Stimulated activated naive CD8-positive, alpha-beta T cell treated with anti-CD3 and anti-CD28 coated beads, Interleukin-15, Interleukin-2, amounts not matched to agents 100 U/mL and 50 U/mL, for 24 hours (primary cell): Measurements from ENCODE around the gene PLAAT5.
"Not testable (repeated sequence)": the region's sequence is repeated elsewhere in the genome, so short reads cannot be mapped to it uniquely, and the experiment has no call there.

Experiments
- ATAC-seq: fragments of 150-1000 bp; cut with Tn5 transposase; one replicate; pipeline ENCODE4 v1.10.0; 2021
- DNase-seq: peaks from one replicate; pipeline ENCODE4 v3.0.0; 2021

Gene PLAAT5

DNA sequence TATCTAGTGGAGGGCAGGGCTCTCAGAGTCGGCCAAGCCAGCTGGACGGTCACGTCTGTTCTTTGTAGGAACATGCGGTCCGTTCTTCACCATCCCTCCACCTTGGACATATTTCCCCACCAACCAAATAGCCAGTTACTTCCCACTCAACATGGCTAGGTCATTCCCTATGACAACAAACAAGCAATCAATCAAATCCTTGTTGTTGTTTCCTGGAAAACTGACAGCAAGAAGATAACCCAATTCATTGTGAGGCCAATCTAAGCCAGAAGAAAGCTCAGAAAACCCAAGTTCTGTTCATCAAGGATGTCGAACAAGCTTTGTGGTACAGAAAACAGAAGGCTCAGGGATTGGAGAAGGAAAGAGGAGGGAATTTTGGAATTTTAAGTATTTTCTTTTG lies 10.9 kb downstream of the PLAAT5 start:
- DNase-seq (no peak), ATAC-seq (no peak)

DNA sequence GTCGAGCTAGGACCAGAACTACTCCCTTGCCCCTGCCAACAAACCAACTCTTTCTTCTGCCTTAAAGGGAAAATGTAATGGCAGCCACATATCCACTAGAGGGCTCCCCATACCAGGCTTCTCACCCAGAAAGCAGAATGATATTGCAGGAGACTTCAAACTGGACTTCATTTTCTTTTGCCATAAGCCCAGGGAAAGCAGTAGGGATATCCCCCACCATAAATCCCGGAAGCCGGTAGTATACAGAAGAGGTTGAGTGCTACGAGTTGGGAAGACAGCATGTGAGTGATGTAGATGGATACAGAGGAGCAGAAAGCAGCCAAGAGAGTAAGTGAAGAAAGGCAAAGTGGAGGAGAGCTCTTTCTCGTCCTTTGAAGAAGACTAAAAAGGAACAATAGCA lies 12.1 kb downstream of the PLAAT5 start:
- DNase-seq (peak; percentile 34), ATAC-seq (no peak)

DNA sequence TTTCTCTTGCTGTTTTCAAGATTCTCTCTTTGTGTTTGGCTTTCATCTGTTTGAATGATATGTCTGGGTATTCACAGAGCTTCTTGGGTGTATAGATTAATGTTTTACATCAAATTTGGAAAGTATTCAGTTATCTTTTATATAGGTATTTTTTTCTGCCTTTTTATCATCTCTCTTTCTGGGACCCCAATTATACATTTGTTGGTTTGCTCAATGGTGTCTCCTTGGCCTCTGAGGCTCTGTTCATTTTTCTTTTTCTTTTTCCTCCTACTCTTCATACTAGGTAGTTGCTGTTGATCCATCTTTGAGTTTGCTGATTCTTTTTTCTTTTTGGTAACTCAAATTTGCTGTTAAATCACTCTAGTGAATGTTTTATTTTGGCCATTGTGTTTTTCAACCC lies 14.3 kb downstream of the PLAAT5 start:
- DNase-seq = no peak

DNA sequence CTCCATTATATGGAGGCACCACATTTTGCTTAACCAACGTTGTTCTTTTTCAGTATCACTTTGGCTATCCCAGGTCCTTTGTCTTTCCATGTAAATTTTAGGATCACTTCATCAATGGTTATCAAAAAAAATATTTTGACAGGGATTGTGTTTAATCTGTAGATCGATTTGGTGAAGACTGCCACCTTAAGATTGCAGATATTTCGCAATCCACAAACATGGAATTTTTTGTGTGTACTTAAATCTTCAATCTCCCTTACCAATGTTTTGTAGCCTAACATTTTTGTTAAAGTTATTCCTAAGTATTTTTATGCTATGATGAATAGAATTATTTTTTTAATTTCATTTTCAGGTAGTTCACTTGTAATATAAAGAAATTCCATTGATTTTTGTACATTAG lies 18.6 kb downstream of the PLAAT5 start:
- ATAC-seq (no peak), DNase-seq (no peak)

More for the DNA sequence above, 14.3 kb downstream of the PLAAT5 start:
- ATAC-seq = no peak

DNA sequence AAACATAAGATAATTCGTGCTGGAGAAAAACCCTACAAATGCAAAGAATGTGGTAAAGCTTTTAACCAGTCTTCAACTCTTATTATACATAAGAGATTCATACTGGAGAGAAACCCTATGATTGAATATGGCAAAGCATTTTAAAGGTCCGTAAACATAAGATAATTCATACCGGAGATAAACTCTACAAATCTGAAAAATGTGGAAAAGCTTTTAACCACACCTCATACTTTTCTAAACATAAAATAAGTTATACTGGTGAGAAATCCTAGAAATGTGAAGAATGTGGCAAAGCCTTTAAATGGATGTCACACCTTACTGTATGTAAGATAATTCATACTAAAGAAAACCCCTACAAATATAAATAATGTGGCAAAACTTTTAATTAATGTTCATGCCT lies 20.7 kb downstream of the PLAAT5 start:
- DNase-seq = no peak
- ATAC-seq = no peak

DNA sequence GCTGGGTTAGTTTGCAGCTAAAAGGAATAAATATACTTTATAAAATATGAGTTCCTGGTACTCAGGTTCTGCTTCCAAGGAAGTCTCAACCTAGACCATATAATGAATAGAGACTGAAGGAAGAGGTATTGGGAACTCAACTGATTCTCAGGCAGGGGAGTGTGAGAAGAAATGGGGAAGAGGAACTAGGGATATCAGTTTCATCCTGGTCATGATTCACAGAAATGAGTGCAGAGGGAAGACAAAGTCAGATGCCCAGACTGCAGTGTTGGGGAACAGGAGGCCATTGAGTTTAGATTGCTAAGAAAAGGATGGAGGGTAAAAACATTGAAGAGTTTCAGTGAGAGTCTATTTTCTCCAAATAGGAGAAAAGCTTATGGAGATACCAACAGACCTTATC lies 28.8 kb downstream of the PLAAT5 start:
- DNase-seq (no peak), ATAC-seq (no peak)

DNA sequence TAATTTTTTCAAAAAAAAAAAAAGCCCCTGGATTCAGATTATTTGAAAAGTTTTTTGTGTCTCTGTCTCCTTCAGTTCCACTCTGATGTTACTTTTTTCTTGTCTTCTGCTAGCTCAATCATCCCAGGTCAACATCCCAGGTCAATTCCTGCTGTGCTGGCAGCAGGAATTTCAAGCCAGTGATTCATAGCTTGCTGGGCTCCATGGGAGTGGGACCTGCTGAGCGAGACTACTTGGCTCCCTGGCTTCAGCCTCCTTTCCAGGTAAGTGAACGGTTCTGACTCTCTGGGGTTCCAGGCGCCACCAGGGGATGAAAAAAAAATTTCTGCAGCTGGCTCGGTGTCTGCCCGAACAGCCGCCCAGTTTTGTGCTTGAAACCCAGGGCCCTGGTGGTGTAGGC lies 31.4 kb downstream of the PLAAT5 start:
- ATAC-seq (no peak), DNase-seq (no peak)

DNA sequence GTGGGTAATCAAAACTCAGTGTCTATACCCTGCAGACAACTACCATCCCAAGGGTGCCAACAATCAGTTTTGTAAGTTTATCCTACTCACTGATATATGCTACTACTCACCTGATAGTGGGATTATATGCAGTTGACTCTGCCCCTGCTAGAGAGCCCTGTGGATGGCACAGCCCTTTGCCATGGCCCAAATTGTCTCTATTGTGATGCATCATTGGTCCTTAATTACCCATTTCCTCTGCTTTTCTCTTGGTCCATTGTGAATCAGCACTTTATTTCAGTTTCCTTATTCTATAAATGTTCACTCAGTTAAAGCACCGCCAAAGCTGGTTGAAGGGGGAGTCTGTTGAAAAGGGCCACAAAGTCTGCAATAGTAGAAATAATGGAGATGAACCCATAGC lies 42.3 kb downstream of the PLAAT5 start:
- no peak for ATAC-seq
- no peak for DNase-seq

DNA sequence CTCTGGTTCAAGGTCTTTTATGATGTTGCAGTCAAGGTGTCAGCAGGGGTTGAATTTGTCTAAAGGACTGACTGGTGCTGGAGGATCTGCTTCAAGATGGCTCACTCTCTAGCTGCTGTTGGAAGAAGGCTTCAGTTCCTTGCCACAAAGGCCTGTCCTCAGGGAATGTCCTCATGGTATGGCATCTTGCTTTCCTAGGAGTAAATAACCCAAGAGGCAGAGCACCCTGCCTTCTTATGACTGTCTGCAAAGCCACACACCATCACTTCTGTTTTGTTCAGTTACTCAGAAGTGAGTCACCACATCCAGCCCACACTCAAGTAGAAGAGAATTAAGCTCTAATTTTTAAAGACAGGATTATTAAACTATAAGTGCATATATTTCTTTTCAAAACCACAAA lies 45.2 kb downstream of the PLAAT5 start:
- ATAC-seq = peak; percentile 49

DNA sequence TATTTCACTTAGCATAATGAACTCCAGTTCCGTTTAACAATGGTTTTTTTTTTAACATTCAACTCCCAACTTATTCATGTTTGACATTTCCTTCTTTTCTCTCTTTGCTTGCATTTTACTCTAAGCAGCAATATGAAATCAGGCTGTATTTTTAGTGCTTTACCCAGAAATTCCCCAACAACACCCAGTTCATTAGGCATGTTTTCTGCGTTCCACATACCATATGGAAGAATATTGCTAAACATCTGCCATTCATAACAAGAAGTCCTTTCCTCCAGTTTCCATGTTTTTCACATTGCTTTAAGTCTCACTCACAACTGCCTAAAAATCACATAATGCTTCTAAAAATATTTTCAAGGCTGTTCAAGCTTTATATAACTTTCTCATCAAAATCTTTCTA lies 45.8 kb downstream of the PLAAT5 start:
- ATAC-seq = no peak
- no peak for DNase-seq

More for the DNA sequence above, 45.2 kb downstream of the PLAAT5 start:
- DNase-seq = no peak

DNA sequence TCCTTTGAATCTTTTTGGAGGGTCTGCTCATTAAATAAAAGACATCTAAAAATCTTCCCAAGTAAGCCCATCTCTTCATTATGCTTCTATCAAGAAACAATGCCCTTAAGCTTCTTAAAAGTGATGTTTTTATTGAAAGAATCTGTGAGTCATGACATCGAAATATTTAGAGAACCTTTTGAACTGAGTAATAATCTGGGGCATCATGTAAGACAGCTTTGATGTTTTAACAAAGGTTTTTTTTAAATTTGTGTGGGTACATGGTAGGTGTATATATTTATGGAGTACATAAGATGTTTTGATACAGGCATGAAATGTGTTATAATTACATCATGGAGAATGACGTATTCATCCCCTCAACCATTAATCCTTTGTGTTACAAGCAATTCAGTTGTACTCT lies 46.8 kb downstream of the PLAAT5 start:
- ATAC-seq = no peak
- no peak for DNase-seq

DNA sequence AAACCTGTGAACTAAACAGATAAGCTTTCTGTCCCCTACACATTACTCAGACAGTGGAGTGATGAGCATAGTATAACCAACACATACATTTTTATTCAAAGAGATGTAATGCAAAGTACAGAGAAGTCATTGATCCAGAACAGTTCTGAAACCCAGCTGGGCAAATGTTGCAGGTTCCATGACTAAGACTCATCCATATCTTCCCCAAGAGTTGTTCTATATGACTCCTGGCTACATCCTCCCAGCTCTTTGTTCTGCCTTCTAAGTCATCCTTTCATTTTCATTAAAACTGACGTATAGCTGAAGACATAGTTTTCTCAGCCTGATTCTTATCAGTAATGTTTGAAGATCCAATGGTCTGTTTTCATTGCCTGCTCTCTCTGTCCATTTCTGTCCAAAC lies 47.3 kb downstream of the PLAAT5 start:
- ATAC-seq = peak; percentile 66
- no peak for DNase-seq

DNA sequence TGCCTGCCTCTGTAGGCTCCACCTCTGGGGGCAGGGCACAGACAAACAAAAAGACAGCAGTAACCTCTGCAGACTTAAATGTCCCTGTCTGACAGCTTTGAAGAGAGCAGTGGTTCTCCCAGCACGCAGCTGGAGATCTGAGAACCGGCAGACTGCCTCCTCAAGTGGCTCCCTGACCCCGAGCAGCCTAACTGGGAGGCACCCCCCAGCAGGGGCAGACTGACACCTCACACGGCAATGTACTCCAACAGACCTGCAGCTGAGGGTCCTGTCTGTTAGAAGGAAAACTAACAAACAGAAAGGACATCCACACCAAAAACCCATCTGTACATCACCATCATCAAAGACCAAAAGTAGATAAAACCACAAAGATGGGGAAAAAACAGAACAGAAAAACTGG lies 55.1 kb downstream of the PLAAT5 start:
- not testable (repeated sequence) for ATAC-seq, DNase-seq

DNA sequence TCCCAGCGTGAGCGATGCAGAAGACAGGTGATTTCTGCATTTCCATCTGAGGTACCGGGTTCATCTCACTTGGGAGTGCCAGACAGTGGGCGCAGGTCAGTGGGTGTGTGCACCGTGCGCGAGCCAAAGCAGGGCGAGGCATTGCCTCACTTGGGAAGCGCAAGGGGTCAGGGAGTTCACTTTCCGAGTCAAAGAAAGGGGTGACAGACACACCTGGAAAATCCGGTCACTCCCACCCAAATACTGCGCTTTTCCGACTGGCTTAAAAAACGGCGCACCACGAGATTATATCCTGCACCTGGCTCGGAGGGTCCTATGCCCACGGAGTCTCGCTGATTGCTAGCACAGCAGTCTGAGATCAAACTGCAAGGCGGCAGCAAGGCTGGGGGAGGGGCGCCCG lies 55.6 kb downstream of the PLAAT5 start:
- ATAC-seq, DNase-seq: not testable (repeated sequence)

DNA sequence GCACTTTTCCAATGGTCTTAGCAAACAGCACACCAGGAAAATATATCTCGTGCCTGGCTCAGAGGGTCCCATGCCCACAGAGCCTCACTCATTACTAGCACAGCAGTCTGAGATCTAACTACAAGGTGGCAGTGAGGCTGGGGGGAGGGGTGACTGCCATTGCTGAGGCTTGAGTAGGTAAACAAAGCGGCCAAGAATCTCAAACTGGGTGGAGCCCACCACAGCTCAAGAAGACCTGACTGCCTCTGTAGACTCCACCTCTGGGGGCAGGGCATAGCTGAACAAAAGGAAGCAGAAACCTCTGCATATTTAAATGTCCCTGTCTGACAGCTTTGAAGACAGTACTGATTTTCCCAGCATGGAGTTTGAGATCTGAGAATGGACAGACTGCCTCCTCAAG lies 60.2 kb downstream of the PLAAT5 start:
- ATAC-seq, DNase-seq: not testable (repeated sequence)

DNA sequence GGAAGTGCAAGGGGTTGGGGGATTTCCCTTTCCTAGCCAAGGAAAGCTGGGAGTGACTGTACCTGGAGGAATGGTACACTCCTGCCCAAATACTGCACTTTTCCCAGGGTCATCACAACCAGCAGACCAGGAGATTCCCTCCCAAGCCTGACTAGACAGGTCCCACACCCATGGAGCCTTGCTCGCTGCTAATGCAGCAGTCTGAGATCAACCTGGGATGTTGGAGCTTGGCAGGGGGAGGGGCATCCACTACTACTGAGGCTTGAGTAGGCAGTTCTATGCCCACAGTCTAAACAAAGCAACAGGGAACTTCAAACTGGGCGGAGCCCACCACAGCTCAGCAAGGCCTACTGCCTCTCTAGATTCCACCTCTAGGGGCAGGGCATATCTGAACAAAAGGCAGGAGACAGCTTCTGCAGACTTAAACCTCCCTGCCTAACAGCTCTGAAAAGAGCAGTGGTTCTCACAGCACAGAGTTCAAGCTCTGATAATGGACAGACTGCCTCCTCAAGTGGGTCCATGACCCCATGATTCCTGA lies 62.9 kb downstream of the PLAAT5 start:
- ATAC-seq = no peak

DNA sequence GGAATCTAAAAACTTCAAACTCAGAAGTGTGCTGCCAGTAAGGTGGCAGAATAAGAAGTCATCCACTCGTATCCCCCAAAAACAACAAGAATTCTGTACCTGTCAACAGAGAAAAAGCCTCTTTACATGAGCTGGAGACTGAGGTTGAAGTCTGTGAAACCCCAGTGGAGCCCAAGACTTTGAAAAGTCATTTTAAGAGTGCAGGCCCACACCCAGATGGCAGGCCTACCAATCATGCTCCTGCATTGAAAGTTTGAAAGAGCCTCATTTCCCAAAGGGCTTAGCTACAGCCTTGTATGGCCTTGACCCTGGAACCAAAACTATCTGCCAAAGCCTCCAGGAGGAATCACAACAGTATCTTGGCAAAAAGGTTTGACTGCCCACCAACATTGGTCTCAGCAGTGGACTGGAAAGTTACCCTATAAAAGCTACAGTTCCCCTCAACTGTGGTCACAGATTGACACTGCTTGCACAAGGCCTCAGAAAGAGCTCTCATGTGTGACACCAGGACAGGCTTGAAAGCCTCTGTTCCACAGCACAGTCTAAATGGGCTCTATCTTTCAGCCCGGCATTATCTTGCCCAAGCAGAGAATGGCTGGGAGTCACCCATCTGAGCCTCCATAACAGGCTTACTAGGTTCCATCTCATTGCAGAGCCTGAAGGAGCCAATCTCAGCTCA lies 73.7 kb downstream of the PLAAT5 start:
- ATAC-seq (no peak), DNase-seq (no peak)

More for the DNA sequence above, 62.9 kb downstream of the PLAAT5 start:
- no peak for DNase-seq
